Activated CD8-positive, alpha-beta memory T cell treated with anti-CD3 and anti-CD28 coated beads, Interleukin-2, amount 50 U/mL, for 48 hours (primary cell): ENCODE measurements around the gene EIF3F.
"Not testable (repeated sequence)": the region's sequence is repeated elsewhere in the genome, so short reads cannot be mapped to it uniquely, and the experiment has no call there.

Experiments
- DNase-seq: peaks from one replicate; pipeline ENCODE4 v3.0.0-alpha.2; 2020

EIF3F gene

DNA sequence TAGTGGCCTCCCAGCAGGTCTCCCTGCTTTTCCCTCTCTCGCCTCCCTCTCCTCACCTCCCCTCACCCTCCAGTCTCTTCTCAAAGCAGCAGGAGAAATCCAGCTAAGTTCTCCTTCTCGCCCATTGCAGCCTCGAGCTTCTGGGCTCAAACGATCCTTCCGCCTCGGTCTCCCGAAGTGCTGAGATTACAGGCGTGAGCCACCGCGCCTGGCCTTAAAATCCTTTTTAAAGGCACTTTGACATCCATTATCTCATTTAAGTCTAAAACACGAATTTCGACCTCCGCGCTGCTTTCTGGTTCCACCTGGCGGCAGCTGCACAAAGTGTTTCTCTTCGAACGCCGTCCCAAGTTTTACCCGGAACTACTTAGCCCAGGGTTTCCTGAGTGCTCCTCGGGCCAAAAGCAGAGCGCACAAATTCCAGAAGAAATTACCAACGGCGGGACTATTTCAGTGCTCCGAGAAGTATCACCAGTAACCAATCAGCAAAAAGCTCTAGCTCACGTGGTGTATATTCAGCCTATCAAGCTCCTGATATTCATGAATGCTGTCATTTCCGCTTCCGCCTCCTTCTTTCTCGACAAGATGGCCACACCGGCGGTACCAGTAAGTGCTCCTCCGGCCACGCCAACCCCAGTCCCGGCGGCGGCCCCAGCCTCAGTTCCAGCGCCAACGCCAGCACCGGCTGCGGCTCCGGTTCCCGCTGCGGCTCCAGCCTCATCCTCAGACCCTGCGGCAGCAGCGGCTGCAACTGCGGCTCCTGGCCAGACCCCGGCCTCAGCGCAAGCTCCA, at the start of gene EIF3F:
TSS of gene EIF3F (plus strand) at position 570 of the 792 bp plus-strand sequence. CDS start at position 586, 16 bp downstream.
- DNase-seq = peak; percentile 85

- DNase-seq = no peak
These were observed 46.0 kb upstream of the EIF3F start for GRCh38 chr11:7941146-7941545.

DNA sequence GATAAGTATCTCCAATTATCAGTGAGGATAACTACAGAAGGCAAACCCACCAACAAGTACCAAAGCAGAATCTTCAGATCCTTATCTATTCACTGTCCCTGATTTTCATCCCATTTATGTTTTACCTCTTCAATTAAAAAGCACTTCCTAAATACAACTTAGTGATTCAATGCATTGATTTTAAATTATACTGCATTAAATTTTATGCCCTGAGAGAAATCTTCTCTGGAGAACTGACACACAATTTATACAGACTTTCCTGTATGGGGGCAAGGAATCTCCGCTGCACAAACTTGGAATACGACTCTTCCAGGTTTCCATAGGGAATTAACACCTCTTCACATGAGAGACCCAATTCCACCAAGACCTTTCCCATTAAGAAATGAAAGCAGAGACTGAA, 45.5 kb upstream of the EIF3F start, which contains the start of gene OR10A3:
TSS of gene OR10A3 (minus strand) at position 101 of the 400 bp plus-strand sequence. CDS start 2,188 bp downstream, outside the sequence.
- DNase-seq = no peak

DNA sequence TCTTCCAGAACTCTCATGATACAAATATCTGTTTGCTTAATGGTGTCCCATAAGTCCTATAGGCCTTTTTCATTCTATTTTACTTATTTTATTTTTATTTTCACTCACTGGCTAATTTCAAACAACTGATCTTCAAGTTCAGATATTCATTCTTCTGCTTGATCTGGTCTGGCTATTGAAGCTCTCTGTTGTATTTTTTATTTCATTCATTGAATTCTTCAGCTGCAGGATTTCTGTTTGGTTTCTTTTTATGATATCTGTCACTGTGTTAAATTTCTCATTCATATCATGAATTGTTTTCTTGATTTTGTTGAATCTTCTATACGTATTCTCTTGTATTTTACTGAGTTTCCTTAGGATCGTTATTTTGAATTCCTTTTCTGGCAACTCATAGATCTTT, 43.0 kb upstream of the EIF3F start:
- no peak for DNase-seq

DNA sequence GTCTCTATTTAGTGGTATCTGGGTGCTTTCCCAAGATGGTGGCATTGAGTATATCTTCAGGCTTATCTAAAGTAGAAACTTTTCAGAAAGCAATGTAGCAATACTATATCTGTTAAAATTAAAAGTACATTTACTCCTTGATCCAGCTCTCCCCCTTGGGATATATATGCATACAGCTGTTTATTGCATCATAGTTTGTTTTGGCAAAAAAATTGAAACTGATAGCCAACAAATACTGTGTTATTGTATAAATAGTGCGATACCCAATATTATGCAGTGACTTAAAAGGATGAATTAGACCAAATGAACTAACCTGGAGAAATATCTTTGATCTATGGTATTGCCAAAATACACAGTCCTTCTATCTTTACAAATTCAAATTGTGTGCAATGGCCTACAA, 37.2 kb upstream of the EIF3F start:
- no peak for DNase-seq

DNA sequence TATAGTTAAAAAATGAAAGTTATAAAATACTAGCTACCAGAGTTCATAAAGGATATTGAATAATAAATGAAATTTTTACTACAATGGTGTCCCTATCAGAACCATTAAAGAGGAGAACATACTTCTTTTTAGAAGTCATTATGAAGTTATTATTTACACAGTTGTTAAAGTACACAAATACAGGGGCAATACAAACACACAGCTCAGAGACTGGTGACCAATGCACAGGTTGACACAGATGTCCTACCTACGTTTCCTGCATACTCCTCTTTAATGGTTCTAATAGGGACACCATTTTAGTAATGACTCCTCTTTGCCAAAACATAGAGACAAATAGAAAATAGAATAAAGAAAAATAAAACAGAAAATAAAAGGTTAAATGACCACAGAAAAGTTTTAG, 31.9 kb upstream of the EIF3F start:
- no peak for DNase-seq

DNA sequence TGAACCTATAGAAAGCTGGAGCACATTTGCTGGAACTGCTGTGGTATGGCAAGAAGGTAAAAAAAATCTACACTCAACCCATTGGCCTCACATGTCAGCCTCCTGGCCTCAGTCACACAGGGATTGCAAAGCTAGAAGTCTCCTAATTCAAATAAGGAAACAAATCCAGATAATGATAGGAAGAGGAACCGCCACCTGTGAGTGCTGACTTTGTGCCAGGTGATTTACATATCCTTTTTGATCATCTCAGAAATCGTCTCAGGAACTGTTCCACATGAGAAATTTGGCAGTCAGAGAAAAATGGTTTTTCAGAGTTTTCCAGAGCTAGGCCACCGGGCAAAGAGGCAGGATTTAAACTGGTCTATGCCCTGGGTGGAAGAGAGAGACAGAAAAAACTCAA, 22.9 kb upstream of the EIF3F start:
- no peak for DNase-seq

- DNase-seq = no peak
These were observed 22.3 kb upstream of the EIF3F start for GRCh38 chr11:7964873-7965272.

- DNase-seq = no peak
These were observed 21.8 kb upstream of the EIF3F start, which contains the start of gene NLRP10 for GRCh38 chr11:7965386-7965785. Gene NLRP10, minus strand, starts transcription at chr11:7965447. Its CDS starts 1,952 bp downstream, at chr11:7963495.

DNA sequence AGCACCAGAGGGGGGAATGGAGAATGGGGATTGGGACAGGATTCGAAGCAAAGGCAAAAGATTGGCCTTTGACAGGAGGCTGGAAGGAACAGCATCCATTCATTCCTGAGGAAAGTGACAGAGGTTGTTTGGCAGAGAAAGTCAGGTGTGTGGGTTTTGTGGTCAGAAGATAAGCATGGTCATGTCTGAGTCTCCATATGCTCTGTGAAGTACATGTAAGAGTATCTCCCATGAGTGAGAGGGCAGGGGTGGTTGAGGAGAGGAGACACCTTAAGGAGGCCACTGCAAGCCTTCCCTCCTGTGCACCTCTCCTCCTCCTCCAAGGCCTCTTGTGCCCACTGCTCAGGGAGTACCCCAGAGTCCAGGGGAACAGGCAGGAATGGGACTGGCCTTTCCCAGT, 20.0 kb upstream of the EIF3F start:
- DNase-seq = no peak

DNA sequence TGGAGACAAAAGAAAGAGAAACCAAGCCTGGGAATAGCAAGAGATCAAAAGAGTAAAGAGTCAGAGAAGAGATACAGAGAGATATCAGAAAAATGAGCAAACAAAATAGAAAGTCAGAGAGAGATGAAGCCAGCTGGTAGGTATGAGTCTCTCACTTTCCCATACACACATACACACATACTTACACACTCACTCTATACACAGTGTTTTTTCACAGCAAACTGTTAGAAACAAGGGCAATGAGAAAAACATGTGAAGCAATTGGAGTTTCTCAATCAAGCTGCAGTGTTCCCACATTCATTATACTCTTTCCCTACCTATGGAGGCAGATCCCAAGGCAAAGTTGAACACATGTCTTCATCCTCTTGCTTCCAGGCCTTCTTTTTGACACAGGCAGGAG, 19.3 kb upstream of the EIF3F start:
- no peak for DNase-seq

DNA sequence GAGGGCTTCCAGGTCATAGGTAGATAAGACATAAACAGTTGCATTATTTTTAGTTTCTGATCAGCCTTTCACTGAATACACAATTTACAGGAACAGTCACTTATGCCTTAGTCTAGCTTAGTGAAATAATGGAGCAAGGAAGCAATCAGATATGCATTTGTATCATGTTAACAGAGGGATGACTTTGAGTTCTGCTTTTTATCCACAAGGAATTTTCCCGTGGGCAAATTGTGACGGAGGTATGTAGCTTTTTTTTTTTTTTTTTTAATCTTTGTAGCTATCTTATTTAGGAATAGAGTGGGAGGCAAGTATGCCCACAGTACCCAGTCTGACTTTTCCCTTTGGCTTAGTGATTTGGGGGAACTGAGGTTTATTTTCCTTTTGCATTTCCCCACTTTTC, 18.5 kb upstream of the EIF3F start:
- no peak for DNase-seq

- DNase-seq = no peak
These were observed 17.1 kb upstream of the EIF3F start for GRCh38 chr11:7969756-7970646.

DNA sequence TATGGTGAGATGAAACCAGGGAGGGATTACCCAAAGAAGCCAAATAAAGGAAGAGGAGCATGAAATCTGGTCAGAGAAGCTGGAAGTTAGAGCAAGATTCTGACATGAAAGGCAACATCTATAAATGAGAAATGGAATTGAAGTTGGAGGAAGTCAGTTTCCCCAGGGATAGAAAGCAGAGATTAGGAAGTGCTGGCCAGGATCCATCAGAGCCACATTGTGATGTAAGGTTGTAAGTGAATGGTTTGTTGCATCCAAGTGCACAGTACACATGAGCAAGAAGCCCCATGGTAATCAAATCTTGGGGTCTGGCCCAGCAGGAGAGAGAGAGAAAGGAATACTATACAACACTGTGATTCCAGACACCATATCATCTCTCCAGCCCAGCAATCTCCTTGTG, 15.3 kb upstream of the EIF3F start:
- DNase-seq = no peak

DNA sequence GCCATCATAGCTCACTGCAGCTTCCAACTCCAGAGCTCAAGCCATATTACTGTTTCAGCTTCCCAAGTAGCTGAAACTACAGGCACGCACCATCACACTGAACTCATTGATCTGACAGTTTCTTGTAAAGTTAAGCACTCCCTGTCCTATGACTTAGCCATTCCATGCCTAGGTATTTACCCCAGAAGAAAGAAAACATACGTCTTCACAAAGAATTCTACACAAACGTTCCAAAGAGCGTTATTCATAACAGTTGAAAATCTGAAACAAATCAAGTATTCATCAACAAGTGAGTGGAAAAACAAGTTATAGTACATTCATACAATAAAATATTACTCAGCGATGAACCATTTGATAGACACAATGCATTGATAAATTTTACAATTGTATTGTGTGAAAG, 14.1 kb upstream of the EIF3F start:
- no peak for DNase-seq

- no peak for DNase-seq
These were observed 12.5 kb upstream of the EIF3F start for GRCh38 chr11:7974668-7975067.

- DNase-seq = no peak
These were observed 9.8 kb upstream of the EIF3F start for GRCh38 chr11:7977232-7977917.

DNA sequence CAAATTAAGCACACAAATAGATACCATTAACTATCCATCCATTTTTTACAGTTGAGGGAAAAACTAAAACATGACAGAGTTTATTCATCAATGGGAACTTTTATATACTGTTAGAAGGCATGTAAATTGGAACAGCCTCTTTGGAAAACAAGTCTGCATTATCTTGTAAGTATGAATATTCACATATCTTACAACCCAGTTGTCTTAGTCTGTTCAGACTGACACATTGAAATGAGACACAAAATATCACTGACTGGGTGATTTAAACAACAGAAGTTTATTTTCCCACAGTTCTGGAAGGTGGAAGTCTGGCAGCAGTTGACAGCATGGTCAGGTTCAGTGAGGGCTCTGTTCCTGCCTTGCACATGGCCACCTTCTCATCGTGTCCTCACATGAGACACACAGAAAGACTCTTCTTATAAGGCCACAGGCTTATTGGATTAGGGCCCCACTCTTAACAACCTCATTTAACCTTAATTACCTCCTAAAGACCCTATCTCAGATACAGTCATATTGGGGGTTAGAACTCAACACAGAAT, 5.4 kb upstream of the EIF3F start:
- no peak for DNase-seq

- DNase-seq = no peak
These were observed 4.5 kb upstream of the EIF3F start for GRCh38 chr11:7982582-7983119.

- DNase-seq = no peak
These were observed 3.1 kb upstream of the EIF3F start for GRCh38 chr11:7983832-7984590.

GRCh38 chr11:7987560-7987883, 385 bp downstream of the EIF3F start:
- not testable (repeated sequence) for DNase-seq
